HG03565 (cell line): Measurements from ENCODE around the gene KRT84.

ENCODE experiments used
- ATAC-seq: cut with Tn5 transposase; IDR thresholded peaks from one replicate; pipeline ENCODE4 v1.9.1; 2021; ENCODE audit warnings: mild to moderate bottlenecking, moderate library complexity; ENCODE audit not compliant: unreplicated experiment

Gene KRT84

GRCh38 chr12:52385226-52385702, at the start of gene KRT84:
TSS of gene KRT84 (minus strand) at chr12:52385652. CDS start at chr12:52385585, 67 bp downstream.
- no peak for ATAC-seq

- ATAC-seq = no peak
These were observed 49.5 kb upstream of the KRT84 start for GRCh38 chr12:52434760-52435530.

DNA sequence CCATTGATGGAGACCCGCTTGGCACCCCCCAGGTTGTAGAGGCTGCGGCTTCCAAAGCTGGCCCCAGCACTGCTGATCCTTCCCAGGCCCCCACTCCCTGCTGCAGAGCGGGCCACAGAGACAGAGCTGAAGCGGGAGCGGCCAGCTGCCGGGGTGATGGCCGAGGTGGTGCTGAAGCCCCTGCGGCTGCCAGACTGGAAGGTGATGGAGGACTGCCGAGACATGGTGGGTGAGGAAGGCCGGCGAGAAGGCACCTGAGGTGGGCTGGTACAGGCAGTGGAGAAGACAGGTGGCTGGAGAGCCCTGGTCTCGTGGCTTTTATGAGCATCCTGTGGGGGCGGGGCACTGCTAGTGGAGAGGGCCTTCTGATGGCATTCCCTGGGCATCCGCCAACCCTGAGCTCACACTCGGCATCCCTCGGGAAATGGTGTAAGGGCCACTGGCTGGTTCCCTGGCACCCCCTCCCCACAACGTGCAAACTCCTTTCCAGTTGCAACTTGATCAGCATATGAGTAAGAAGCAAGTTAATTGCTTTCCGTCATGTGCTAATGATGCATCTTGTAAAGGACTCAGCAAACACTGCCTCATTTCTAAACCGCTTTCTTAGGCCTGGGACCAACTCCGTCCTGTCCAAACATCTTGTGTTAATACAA, 48.8 kb upstream of the KRT84 start, which contains the start of gene KRT75:
Gene KRT75, minus strand, starts transcription at position 291 of the 653 bp plus-strand sequence. Its CDS starts 67 bp downstream, at position 224.
- no peak for ATAC-seq

GRCh38 chr12:52433501-52434080, 48.1 kb upstream of the KRT84 start:
- ATAC-seq = no peak

DNA sequence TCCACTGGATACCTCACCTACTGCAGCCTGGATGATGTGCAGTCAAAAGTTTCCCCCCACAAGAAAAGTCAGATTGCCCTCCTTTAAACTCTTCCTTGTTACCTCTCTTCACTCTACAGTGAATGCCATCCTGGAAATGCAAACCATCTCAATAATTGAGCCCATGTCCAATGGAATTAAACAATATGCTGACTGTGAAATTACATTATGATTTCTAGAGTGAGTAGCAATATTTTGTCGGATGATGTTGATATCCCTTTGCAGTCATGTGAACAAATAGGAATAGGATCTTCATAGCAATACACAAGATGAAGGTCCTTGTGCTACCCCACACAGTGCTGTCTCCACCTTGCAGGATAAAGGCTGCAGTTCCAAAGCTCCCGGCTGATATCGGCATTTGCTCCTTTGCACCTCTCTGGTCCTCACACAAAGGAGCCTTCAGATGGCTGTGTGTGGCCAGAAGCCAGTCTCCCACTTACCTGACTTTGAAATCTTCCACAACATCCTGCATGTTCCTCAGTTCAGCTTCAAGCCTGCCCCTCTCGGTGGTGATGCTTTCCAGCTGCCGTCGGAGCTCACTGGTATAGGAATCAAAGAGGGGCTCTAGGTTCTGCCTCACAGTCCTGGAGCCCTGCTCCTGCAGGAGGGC, 47.2 kb upstream of the KRT84 start:
- no peak for ATAC-seq

DNA sequence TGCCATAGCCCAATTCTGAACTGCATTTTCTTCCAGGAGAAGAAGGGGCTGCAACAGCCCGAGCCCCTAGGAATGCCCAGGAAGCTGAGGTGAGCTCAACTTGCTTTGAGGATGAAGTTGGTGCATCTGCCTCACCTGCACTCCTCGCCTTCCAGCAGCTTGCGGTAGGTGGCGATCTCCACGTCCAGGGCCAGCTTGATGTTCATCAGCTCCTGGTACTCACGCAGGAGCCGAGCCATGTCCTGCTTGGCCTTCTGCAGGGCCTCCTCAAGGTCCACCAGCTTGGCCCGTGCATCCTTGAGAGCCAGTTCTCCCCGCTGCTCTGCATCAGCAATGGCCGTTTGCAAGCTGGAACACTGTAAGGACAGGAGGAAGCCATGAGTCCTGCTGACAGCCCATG, 42.7 kb upstream of the KRT84 start:
- ATAC-seq = no peak

GRCh38 chr12:52427083-52427482, 41.6 kb upstream of the KRT84 start:
- ATAC-seq = no peak

DNA sequence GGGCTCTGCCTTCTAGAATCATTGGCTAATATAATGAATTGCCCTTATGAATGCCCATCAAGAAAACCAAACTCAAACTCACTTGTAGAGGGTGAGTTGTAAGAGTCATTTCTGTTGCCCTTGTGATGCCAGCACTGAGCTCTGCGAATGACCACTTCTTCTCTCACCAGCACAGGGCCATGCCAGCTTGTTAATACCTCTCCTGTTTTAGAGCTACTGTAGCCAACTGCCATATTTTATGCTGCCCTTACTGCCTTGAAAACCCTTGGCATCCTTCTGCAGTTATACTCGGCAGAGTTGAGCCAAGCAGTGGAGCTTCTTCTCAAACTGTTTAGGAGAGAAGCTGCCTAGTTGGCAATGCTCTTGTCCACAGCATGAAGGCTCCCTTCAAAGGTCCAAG, 40.6 kb upstream of the KRT84 start:
- no peak for ATAC-seq

- no peak for ATAC-seq
These were observed 40.0 kb upstream of the KRT84 start for GRCh38 chr12:52425466-52425865.

GRCh38 chr12:52423661-52424500, 38.4 kb upstream of the KRT84 start:
- ATAC-seq = no peak

DNA sequence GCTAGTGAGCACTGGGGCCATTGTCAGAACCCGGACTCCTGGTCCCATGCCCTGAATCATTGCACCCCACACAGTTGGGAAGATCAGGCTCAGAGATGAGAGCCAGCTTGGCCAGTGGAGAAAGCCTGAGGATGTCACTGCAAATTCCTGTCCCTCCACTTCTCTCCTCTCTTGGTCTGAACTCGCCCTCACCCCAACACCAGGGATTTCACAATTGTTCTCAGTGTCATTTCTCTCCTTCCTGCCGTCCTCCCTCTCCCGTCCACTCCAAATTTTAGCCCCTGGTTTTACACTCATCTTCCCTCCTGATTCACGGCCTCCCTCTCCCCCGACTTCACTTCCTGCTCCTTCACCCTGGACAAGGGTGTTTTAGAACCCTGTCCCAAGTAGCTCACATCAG, 37.6 kb upstream of the KRT84 start:
- ATAC-seq = no peak

DNA sequence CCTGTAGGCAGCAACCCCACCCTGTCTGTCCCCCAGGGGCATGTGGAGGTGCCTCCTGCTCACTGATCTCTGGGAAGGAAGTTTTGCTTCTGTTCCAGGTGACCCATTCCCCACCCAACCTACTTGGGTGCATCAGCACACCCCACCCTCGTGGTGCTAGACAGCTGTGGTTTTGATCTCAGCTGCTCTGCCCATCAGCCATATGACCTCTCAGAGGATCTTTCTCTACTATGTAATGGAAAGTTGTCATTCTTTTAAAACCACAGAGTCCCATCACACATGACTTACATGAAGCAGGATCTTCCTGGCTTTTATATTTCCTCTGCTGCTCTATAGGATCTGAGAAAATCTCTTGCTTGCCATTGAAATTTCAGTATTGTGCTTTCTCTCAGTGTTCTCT, 34.2 kb upstream of the KRT84 start:
- no peak for ATAC-seq

GRCh38 chr12:52418576-52419110, 33.2 kb upstream of the KRT84 start:
- ATAC-seq = no peak

DNA sequence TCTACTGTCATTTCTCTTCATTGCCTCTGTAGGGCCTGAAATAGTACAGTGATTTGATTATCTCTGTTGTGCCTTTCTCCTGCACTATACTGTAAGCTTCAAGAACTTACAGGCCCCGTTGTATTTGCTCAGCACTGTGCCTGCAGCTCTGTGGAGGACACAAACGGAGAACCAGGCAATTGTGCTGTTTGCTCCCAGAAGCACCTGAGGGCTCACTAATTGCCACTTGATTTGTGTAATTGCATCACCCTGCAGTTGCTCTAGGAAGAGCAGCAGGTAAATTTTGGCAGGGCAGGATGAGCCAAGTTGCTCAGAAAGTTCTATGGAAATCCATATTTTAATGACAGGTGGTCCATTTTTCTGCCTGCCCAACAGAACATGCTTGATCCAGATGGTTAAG, 32.3 kb upstream of the KRT84 start:
- ATAC-seq = no peak

DNA sequence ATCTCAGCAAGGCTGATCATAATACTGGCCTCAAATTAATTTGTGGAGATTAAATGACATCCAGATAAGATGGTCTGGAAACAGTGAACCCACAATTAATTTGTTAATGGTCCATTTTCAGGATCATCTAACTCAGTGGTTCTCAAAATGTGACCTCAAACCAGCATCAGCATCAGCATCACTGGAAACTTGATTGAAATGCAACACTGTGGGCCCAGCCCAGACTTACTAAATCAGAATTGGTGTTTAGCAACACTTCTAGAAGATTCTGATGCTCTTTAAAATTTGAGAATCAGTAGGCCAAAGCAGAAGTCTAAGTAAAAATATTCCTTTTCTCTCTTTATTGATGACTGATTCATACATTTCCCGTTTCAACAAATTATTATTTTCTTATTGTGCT, 31.3 kb upstream of the KRT84 start:
- no peak for ATAC-seq

GRCh38 chr12:52415870-52416750, 30.7 kb upstream of the KRT84 start:
- ATAC-seq = no peak

DNA sequence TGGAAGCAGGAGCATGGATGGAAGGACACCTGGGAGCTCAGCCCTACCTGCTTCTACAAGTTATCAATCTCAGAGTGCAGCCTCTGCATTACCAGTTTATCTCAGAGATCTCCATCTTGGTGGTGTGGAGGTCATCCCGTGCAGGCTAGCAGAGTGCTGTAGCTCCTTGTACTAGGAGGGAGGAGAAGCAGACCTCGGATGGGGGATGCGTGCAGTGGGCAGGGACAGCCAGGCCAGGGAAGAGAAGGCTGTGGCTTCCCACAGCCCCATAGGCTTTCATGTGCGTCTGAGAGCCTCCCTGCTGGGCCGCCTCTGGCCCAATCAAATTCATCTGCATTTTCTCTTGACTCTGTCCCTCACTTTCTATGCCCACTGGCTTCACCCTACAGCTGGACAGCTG, 29.5 kb upstream of the KRT84 start:
- ATAC-seq = no peak

DNA sequence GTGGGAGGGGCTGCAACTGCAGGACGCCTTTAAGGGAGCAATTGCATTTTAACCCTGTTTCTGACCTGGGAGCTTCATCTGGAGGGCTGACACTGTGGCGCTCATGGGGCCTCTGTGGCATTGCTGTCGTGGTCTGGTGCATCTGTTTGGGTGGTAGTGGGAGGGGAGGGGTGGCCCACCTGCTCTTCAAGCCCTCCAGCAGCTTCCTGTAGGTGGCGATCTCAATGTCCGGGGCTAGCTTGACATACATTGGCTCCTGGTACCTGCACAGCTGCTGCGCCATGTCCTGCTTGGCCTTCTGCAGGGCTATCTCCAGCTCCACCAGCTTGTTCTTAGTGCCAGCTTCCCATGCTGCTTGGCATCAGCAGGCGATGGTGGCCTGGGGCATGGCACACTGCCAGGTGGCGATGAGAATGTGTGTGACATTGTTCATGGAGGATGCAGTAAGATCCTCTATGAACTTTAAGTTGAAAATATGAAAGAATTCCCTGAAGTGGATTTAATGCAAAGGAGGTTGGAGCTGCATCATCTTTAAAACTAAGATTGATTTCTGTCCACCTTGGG, 28.4 kb upstream of the KRT84 start:
- ATAC-seq = no peak

DNA sequence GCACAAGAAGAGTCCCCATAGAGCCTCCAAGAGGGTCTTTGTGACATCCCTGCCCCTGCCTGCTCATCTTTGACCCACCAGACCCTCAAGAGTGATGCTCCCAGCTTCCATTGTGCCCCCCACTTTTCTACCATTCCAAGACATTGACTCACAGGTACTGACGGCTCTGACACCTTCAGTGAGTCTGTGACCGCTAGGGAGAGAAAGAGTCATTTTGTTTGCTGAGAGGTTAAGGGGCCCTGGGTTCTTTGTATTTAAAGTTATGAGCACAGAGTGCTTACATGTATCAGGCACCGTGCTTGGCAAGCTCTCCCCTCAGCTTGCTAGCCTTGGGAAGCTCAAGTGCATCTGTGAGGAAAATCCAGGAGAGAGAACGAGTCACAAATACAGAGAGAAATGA, 27.8 kb upstream of the KRT84 start:
- ATAC-seq = no peak
